ENCODE data around the gene KCNQ1. TPM values are rescaled to one million over a fixed set of nuclear protein-coding genes. Genes with fewer than 3 reads are reported as not detected.

The KCNQ1 gene
- total RNA-seq, 4 donors from 2014 or later = 5.6 to 46.8 (median 24.6) TPM

- no peak for TF ChIP-seq POLR2A (IDR thresholded peaks at IDR 0.05)
- TF ChIP-seq EP300 (IDR thresholded peaks at IDR 0.05; ENCODE audit: low read depth) = no peak
- no peak for TF ChIP-seq POLR2AphosphoS5 (IDR thresholded peaks at IDR 0.05)
- TF ChIP-seq, protein P1, sequence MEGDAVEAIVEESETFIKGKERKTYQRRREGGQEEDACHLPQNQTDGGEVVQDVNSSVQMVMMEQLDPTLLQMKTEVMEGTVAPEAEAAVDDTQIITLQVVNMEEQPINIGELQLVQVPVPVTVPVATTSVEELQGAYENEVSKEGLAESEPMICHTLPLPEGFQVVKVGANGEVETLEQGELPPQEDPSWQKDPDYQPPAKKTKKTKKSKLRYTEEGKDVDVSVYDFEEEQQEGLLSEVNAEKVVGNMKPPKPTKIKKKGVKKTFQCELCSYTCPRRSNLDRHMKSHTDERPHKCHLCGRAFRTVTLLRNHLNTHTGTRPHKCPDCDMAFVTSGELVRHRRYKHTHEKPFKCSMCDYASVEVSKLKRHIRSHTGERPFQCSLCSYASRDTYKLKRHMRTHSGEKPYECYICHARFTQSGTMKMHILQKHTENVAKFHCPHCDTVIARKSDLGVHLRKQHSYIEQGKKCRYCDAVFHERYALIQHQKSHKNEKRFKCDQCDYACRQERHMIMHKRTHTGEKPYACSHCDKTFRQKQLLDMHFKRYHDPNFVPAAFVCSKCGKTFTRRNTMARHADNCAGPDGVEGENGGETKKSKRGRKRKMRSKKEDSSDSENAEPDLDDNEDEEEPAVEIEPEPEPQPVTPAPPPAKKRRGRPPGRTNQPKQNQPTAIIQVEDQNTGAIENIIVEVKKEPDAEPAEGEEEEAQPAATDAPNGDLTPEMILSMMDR (IDR thresholded peaks at IDR 0.05) = no peak
- DNase-seq = no peak
- in situ Hi-C loops (cut with MboI; ENCODE audit: low pct_ligation_motif_present in 1 of 4, low pct_unique_long_range_greater_than_20kb in 1 of 4, low sequenced_read_pairs in 3 of 4) (no loop called here), intact Hi-C loops (cut with DNase I; ENCODE audit: low total_unique reads) (no loop called here)
- Histone ChIP-seq H3K4me1 (no peaks in the 10 kb centered on the region), H3K9me3 (no peaks in the 10 kb centered on the region), H3K27me3 (peaks cover 6% of the 10 kb centered on the region), H3K4me3 (no peak overlapping the region), H3K36me3 (no peaks in the 10 kb centered on the region), H3K27ac (no peak overlapping the region)
- 68% methylated on average over 7 of the region's 7 CpGs for WGBS, 2 donors (ENCODE audit: low coverage in 1 of 2)
Observed at GRCh38 chr11:2480874-2481220, 36.0 kb downstream of the KCNQ1 start.

- Histone ChIP-seq H3K4me3 (no peak overlapping the region), H3K4me1 (no peaks in the 10 kb centered on the region), H3K27me3 (peaks cover 6% of the 10 kb centered on the region), H3K27ac (no peak overlapping the region), H3K36me3 (no peaks in the 10 kb centered on the region), H3K9me3 (no peaks in the 10 kb centered on the region)
- intact Hi-C loops (cut with DNase I; ENCODE audit: low total_unique reads) (no loop called here), in situ Hi-C loops (cut with MboI; ENCODE audit: low pct_ligation_motif_present in 1 of 4, low pct_unique_long_range_greater_than_20kb in 1 of 4, low sequenced_read_pairs in 3 of 4) (no loop called here)
- TF ChIP-seq POLR2AphosphoS5 (IDR thresholded peaks at IDR 0.05) (no peak), POLR2A (IDR thresholded peaks at IDR 0.05) (no peak), EP300 (IDR thresholded peaks at IDR 0.05; ENCODE audit: low read depth) (no peak)
- TF ChIP-seq, protein P1 (IDR thresholded peaks at IDR 0.05) = no peak
- 60 to 63% methylated on average over 3 to 14 of the region's 14 CpGs for WGBS, 2 donors (ENCODE audit: low coverage in 1 of 2)
- no peak for DNase-seq
Observed at GRCh38 chr11:2481253-2481652, 36.4 kb downstream of the KCNQ1 start.

DNA sequence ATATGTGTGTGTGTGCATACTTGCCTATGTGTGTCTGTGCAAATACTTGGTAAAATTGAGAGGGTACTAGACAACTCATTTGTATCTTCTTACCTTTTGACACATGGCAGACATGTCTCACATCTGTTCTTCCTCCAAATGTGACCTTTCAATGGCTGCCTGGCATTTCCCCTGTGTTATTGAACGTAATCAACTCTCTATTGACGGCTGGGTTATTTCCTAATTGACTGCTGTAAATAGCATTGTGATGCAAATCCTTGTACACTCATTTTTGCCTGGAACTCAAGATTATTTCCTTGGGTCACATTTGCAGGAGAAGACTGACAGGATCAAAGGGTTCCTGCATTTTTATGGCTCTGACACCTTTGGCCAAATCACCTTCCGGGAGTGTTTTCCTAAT is 37.4 kb downstream of the KCNQ1 start:
- TF ChIP-seq EP300 (IDR thresholded peaks at IDR 0.05; ENCODE audit: low read depth) (no peak), POLR2A (IDR thresholded peaks at IDR 0.05) (no peak), POLR2AphosphoS5 (IDR thresholded peaks at IDR 0.05) (no peak)
- TF ChIP-seq, protein P1 (IDR thresholded peaks at IDR 0.05) = no peak
- no peaks in the 10 kb centered on the region for H3K4me1 ChIP-seq
- peaks cover 4 to 6% of the 10 kb centered on the region in 2 donors for H3K9me3 ChIP-seq
- no peak for DNase-seq
- no peaks in the 10 kb centered on the region for H3K36me3 ChIP-seq
- WGBS, 2 donors (ENCODE audit: low coverage in 1 of 2) = 20 to 36% methylated on average over 2 to 3 of the region's 3 CpGs
- H3K27ac ChIP-seq = no peak overlapping the region
- H3K27me3 ChIP-seq = peaks cover 6% of the 10 kb centered on the region
- intact Hi-C loops (cut with DNase I; ENCODE audit: low total_unique reads) = no loop called here
- H3K4me3 ChIP-seq = no peak overlapping the region
- in situ Hi-C loops (cut with MboI; ENCODE audit: low pct_ligation_motif_present in 1 of 4, low pct_unique_long_range_greater_than_20kb in 1 of 4, low sequenced_read_pairs in 3 of 4) = no loop called here

GRCh38 chr11:2482745-2483144 is 37.9 kb downstream of the KCNQ1 start:
- no peak overlapping the region for H3K4me3 ChIP-seq
- peaks cover 9 to 10% of the 10 kb centered on the region in 2 donors for H3K9me3 ChIP-seq
- no peaks in the 10 kb centered on the region for H3K36me3 ChIP-seq
- 72 to 74% methylated on average over 5 of the region's 5 CpGs for WGBS, 2 donors (ENCODE audit: low coverage in 1 of 2)
- no peaks in the 10 kb centered on the region for H3K4me1 ChIP-seq
- intact Hi-C loops (cut with DNase I; ENCODE audit: low total_unique reads) = no loop called here
- no peak for TF ChIP-seq POLR2AphosphoS5 (IDR thresholded peaks at IDR 0.05)
- no peak for TF ChIP-seq EP300 (IDR thresholded peaks at IDR 0.05; ENCODE audit: low read depth)
- TF ChIP-seq, protein P1 (IDR thresholded peaks at IDR 0.05) = no peak
- no peak for TF ChIP-seq POLR2A (IDR thresholded peaks at IDR 0.05)
- DNase-seq = no peak
- H3K27ac ChIP-seq = no peak overlapping the region
- peaks cover 6% of the 10 kb centered on the region for H3K27me3 ChIP-seq
- in situ Hi-C loops (cut with MboI; ENCODE audit: low pct_ligation_motif_present in 1 of 4, low pct_unique_long_range_greater_than_20kb in 1 of 4, low sequenced_read_pairs in 3 of 4) = no loop called here
